Measurements from ENCODE around the gene FOSL1. TPM values are rescaled to one million over a fixed set of nuclear protein-coding genes. Genes with fewer than 3 reads are reported as not detected.

FOSL1 gene
- polyA plus RNA-seq, 1 donor = 0.54 TPM

DNA sequence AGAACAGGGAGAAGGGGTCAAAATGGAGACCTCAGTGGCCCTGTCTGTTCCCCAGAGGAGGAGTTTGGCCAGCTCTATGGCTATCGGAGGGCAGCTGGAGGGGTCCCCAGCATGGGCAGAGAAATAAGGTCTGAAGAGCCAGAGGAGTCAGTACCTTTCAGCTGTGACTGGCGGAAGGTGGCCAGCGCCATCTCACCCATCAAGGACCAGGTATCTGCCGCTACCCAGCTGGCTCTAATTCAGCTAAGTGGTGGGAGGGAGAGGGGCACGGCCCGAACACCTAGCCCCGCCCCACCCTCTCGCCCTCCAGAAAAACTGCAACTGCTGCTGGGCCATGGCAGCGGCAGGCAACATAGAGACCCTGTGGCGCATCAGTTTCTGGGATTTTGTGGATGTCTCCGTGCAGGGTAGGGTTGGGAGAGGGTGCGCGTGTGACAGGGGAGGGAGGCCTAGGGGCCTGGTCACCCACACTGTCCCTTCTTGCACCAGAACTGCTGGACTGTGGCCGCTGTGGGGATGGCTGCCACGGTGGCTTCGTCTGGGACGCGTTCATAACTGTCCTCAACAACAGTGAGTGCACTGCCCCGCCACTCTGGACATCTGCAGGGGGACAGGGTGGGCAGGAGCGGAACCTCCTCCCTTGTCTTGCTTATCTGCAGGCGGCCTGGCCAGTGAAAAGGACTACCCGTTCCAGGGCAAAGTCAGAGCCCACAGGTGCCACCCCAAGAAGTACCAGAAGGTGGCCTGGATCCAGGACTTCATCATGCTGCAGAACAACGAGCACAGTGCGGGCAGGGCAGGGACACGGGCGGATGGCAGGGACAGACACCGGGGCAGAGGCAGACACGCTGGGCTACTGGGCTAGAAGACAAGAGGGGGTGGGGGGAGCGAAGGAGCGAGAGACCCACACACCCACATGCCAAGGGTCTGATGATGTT lies 17.8 kb downstream of the FOSL1 start:
- DNase-seq = no peak

DNA sequence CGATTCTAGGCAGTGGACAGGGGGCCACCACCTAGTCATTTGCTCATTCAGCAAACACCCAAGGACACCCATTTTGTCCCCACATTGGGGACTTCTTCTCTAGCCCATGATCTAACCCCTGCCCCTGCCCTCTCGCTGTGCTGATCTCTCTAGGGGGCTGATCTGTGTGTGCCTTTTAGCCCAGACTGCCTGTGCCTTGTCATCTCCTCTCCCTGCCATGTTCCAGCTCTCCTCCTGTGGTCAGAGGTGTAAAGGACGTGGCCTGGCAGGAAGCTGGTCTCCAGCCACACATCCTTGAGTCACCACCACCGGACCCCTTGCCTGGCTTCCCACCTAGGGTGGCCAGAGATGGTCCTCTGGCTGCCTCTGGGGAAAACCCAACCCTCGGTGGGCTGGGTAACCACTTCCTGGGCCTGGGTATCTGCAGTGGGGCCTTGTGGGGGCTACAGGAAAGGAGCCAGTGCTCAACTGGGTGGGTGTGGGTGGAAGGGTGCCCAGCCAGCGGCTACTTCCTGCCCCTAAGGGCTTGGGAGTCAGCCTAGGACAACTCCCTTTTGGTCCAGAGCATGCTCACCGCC lies 19.3 kb downstream of the FOSL1 start:
- no peak for DNase-seq

DNA sequence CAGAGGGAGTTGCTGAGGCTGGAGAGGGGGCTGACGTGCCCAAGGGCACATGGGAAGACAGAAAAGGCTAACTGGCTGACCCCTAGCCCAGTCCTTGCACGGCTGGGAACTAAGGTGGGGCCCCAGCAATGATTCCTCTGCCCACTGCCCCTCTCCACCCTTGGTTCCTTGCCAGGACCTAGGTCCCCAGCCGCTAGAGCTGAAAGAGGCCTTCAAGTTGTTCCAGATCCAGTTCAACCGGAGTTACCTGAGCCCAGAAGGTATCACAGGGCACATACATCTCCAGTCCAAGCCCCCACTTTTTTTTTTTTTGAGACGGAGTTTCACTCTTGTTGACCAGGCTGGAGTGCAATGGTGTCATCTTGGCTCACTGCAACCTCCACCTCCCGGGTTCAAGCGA lies 20.2 kb downstream of the FOSL1 start:
- no peak for DNase-seq

DNA sequence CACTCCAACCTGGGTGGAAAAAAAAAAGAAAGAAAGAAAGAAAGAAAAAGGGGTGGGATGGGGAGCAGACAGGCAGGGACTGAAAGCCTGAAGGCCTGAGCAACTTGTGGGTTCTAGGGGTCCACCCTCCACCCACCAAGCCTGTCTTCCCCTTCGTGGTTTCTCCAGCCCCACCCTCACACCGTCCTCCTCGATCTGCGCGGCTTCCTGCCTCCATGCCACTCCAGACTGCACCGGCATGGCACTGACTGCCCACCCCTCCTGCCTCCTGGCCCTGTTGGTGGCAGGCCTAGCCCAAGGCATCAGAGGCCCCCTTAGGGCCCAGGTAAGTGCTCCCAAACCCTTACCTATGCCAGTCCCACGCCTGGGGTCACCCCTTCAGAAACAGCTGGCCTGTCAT lies 20.6 kb downstream of the FOSL1 start, which contains the start of gene CTSW:
Gene CTSW, plus strand, starts transcription at position 221 of the 400 bp plus-strand sequence. Its CDS starts 18 bp downstream, at position 239.
- DNase-seq = no peak

DNA sequence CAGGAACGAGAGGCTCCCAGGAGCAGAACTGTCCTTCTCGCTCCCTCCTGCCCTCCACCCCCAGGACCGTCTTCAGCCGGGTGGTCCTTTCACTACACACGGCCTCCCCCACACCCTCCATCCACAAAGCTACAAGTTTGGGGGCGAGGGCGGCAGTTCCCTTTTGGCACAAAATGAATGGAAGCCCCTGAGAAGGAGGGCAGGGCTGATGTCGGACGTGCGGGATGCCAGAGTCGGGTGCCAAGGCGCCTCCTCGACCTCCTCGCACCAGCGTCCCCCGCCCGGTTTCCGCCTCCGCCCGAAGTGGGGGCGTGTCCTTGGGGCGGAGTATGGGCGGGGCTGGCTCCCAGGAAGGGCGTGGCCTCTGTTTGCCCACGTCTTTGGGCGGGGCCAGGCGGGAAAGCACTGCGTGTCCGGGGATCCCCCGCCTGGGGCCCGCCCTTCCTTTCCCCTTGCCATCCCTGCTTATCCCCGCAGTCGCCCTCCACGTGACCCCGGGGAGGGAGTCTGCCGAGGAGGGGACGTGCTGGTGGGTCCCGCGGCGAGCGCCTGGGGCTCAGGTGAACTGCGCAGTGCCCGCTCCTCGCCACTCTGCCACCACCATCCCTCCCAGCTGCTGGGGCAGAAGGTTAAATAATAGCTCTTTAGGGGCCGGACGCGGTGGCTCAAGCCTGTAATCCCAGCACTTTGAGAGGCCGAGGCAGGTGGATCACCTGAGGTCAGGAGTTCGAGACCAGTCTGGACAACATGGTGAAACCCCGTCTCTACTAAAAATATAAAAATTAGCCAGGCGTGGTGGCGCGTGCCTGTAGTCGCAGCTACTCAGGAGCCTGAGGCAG lies 26.7 kb downstream of the FOSL1 start:
- DNase-seq = peak; percentile 93

DNA sequence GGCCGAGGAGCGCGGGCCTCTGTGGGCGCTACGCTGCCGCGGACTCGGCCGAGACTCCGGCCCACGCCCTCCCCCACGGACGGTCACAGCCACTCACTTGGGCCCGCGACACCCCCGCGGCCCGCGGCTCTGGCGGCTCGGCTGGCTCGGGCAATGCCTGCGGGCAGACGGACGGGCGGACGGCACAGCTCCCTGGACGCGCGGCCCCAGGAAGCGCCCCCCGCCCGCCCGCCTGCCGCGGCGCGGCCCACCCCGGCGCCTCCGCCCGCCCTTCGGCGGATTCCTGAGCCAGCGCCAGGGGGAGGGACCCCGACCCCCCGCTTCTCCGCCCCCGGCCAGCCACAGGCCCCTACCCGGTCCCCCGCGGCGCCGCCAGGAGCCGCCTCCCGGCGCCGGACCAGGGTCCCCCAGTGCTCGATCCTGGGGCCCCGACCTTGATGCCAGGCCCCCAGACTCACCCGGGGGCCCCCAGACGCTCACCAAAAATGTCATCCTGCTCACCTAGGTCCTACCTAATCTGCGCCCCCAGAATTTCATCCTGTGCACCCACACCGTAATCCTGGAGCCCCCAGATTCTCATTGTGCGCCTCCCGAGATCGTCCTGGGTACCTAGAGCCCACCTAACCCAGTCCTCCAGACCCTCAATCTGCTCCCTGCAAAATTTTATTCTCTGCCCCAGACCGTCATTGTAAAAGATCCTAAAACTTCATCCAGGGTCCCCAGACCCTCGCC lies 27.4 kb downstream of the FOSL1 start, which contains the start of gene EFEMP2:
Gene EFEMP2, minus strand, starts transcription at position 215 of the 732 bp plus-strand sequence. CDS start 446 bp downstream, outside the sequence.
- DNase-seq = peak; percentile 74

DNA sequence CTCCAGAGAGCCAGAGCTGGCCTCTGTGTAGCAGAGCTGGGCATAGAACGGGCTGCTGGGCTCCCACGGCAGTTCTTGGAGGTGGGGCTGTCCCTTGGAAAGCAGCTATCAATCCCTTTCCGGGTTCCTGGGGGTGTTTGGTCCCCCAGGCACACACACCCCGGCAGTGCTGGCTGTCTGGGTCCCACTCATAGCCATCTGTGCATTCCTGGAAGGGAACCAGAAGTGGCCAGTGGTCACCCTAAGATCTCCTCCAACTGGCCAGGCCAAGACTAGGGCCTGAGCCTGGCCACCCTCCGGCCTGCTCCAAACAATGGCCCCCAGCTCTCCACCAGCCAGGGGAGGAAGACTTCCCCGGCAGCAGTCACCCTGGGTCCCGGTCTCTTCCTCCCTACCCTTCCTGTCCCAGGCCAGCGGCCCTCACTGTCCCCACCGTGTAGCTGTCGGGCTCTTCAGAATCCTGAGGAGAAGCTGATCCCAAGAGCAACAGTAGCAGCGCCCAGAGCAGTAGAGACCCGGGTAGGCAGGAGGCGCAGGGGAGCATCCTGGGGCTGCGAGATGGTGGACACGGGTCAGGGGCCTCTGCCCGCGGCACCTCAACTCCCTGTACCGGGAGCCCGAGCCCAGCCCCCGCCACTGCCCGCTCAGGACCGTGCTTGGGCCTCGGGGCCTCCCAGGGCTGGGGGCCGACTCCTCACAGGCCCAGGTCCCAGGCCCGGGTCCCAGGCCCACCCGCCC lies 28.2 kb downstream of the FOSL1 start:
- peak; percentile 41 for DNase-seq

DNA sequence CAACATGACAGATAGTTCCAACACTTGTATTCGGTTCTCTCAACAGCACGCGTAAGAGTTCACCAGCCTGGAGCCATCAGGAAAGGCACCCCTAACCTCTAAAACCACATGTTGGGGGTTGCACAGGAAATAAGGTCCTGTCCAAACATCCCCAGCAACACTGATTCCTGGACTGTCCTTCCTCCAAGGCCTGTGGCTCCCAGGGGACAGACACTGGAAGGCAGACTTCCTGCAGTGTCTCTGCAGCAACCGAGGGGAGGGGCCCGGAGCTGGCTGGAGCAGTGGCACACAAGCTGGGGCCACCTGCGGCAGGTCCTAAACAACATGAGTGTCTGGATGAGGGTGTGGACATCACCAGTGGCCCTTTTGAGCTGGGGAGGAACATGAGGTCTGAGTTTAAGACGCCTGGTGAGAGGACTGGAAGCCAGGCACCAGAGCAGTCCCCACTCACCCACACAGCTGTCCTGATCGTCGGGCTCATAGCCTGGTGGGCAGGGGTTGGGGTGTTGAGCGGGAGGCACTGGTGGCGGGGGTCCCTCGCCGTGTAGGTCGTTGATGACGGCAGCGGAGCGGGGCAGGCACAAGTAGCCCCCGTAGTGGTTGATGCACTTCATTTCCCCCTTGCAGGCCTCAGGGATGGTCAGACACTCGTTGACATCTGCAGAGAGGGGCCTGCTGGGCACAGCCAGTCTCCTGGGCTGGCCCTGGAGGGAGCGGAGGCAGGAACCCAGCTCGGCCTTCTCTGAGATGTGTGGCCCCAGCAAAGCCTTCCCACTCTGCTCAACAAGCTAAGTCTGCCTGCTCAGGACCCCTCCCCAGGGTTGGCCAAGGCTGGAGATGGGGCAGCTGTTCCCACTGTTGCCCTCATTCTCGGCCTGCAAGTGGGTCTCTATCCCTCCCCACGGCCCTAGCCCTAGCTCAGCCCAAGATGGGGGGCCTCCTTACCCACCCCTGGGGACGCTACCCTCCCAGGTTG lies 29.2 kb downstream of the FOSL1 start:
- DNase-seq = no peak

DNA sequence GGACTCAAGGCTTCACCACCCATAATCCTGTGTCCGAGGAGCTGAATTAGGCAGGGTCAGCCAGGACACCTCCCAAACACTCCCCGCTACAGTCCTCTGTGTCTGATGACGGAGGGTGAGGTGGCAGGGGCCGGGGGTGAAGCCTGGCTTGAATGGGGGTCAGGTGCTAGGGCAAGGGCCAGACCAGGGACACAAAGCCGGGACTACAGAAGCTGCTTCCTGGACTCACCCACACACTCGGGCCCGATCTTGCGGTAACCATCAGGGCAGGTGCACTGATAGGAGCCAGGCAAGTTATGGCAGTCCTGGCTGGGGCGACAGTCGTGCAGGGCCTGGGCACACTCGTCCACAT lies 29.9 kb downstream of the FOSL1 start:
- DNase-seq = no peak

DNA sequence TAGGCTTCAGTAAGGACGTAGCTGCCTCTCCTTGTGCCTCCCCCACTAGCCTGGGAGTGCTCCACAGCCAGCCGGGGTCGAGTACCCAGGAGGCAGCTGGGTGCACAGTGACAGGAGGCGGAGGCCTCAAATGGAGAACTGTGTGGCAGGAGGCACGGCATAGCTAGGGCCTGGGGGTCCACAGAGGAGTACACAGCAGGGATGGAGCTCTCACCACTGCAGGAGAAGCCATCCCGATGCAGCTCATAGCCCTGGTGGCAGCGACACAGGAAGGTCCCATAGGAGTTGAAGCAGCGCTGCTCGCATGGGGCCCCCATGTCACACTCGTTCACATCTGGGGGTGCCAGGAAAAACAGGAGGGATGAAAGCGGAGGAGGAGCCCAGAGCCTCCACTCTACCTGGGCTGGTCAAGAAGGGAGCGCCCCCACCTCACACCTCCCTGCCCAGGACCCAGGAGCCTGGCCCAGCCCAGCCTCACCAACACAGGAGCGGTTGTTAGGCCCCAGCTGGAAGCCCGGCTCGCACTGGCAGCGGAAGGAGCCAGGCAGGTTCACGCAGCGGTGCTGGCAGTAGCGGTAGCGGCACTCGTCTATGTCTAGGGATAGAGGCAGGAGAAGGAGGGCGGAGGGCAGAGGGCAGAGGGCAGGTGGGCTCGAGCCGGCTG lies 30.4 kb downstream of the FOSL1 start:
- DNase-seq = no peak

DNA sequence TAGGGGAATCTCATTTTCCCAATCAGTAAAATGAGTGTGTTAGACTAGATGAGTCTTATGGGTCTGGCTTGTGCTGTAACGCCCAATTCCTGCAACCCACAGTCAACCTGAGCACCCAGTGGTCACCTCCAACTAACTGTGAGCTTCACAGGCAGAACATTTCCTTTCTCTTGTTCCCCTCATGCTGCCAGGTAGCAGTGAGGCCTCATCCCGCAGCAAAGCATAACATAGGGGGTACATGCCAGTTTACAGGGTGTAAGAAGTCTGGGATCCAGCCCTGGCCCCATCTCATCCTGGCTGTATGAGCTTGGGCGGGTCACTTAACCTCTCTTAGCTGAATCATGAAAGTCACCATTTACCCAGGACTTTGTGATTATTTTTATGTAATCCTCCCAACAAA lies 31.3 kb downstream of the FOSL1 start:
- no peak for DNase-seq

DNA sequence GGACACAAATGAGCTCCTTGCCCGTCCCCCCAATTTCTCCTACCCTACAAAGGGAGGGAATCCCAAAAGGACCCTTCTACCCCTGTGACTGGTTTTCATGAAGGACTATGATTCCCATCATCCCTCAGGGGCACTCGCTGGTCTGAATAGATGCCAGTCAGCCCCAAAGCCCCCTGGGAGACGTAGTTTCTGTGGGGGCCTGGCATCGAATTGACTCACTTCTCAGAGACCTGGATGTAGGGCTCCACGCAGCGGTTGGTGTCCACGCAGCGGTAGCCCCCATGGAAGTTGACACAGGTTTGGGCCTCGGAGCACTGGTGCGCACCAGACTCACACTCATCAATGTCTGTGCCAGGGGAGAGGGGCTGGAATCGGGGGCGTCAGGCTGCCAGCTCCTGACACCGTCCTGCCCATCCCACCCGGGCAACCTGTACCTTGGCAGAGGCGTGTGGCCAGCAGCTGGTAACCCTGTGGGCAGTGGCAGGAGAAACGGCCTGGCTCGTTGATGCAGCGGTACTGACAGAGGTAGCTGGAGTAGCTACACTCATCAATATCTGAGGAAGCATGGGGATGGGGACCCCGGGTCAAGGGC lies 32.0 kb downstream of the FOSL1 start:
- DNase-seq = no peak

DNA sequence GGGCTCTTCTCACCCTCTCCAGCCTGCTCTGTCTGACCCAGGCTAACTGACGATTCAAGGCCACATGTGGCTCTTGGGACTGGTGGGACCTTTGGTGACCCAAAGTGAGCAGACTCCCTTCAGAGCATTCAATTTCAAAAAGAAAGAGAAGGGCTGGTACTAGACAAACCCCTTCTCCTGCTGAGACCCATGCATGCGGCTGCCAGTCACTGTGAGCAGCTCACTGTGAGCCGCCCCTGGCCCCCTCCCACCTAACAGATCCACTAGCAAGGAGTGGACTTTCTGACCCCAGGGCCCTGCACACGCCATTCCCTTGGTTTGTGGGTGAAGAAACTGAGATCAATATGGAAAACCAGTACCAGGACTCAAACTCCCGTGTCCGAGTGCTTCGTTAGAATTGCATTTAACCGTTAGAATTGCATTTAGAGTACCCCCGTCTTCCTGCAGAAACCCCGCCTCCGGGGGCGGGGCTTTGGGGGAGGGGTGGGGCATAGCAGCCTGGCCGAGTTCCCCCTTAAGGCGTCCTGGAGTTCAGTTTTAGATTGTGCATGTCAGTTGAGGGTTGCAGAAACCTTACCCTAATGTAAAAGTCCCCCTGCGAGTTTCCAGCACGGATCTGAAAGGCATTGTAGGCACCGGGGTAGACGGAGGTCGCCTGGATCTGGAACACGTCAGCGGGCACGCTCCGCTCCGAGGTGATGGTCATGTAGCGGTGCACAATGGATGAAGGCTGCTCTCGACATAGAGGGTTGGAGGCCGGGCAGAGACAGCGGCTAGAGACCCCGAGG lies 32.7 kb downstream of the FOSL1 start:
- no peak for DNase-seq

DNA sequence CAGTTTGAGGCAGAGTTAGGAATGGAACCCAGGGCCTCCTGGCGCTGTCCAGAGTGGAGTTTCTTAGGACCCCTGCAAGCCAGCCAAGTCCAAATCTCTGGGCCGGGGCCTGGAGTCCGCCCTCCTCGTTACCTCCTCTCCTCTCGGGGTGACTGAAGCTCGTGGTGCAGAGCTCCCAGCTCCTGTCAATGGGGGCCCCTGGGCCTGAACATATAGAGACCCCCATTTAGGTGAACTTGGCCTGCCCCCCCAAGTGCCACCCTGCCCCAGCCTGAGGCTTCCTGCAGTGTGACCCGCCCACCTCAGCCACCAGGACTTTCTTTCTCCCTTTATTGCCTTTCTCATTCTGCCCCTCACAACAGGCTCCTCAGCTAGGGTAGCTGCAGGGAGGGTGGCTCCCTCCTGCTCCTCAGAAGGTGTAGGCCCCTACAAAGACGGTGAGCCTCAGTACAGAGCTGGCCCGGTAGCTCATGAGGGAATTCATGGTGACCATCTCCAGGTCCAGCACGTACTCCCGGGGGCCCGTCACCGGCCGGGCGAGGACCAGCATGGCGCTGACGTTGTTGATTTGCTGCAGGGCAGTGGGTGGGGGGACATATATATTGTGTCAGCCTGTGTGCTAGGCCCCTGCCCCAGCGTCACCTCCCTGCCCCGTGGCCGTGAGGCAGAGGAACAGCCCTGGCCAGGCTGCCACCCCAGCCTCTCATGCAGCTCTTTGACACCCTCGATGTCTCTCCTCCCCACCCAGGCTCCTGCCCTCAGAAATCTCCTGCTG lies 33.5 kb downstream of the FOSL1 start:
- DNase-seq = no peak

DNA sequence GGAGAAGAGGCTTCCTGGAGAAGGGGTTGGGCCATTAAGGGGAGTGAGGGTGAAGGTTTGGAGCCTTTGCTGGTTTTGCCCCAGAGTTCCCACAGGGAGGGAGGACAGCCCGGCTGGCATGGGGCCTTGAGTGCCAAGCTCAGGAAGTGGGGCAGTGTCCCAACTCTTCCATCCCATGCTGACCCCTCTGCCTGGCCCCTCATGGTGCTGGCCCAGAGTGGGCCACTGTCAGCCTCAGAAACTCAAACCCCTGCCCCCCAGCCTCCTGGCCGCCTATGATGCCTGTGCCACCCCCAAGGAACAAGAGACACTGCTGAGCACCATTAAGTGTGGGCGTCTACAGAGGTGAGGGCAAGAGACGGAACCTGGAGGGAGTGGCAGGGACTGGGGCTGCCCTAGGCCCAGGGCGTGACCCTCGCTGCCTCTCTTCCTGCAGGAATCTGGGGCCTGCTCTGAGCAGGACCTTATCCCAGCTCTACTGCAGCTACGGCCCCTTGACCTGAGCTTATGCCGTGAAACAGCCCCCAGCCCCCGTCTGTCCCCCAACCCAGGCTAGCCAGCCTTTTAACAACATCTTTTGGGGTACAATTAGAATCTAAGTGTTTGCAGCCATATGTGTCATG lies 34.5 kb downstream of the FOSL1 start:
- no peak for DNase-seq

DNA sequence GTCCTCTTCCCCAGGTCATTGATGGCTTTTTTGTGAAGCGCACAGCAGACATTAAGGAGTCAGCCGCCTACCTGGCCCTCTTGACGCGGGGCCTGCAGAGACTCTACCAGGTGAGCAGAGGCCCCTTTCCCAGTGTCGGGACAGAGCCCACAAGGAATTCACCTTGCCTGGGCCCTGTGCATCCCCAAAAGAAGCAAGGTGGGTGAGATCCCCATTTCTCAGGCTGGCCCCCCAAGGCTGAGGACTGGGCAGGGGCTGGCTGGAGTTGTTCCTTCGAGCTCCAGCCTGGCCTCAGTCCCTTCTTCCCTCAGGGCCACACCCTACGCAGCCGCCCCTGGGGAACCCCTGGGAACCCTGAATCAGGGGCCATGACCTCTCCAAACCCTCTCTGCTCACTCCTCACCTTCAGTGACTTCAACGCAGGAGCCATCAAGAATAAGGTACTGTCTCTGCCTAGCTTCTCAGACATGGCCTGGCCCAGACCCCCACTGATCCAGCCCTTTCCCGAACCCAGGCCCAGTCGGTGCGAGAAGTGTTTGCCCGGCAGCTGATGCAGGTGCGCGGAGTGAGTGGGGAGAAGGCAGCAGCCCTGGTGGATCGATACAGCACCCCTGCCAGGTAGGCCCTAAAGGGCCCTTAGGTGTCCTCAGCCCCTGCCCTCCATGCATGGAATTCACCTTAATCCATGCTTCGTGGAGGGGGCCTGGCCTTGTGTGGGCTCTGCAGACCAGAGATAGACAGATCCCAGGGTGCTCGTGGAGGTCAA lies 35.3 kb downstream of the FOSL1 start:
- no peak for DNase-seq

Measured in hindlimb muscle (tissue), 1 donor.